Endodermal cell (in vitro differentiated cells): ENCODE data around the gene ERP44. TPM values are rescaled to one million over a fixed set of nuclear protein-coding genes. Genes with fewer than 3 reads are reported as not detected.

Experiments
- DNase-seq: peaks from one replicate; pipeline ENCODE4 v3.0.0-alpha.2; 2017
- H3K27ac ChIP-seq: 2 replicates; pipeline ENCODE4 v1.5.1; 2013; ENCODE audit warnings: mild to moderate bottlenecking, low read depth, low read length, moderate library complexity
- H3K27me3 ChIP-seq: 2 replicates; pipeline ENCODE4 v1.6.1; 2013; ENCODE audit warnings: mild to moderate bottlenecking, low read length, moderate library complexity; ENCODE audit not compliant: insufficient read depth, control insufficient read depth, poor library complexity, severe bottlenecking
- H3K36me3 ChIP-seq: 2 replicates; pipeline ENCODE4 v1.7.0; 2013; ENCODE audit warnings: mild to moderate bottlenecking, low read length, moderate library complexity; ENCODE audit not compliant: control insufficient read depth, insufficient read depth
- H3K4me1 ChIP-seq: one replicate; pipeline ENCODE4 v1.7.0; 2013; ENCODE audit warnings: low read length; ENCODE audit not compliant: control insufficient read depth, insufficient read depth
- H3K4me3 ChIP-seq: 2 replicates; pipeline ENCODE4 v1.5.1; 2013; ENCODE audit warnings: mild to moderate bottlenecking, low read length, moderate library complexity
- H3K9ac ChIP-seq: 2 replicates; pipeline ENCODE4 v1.6.1; 2013; ENCODE audit warnings: mild to moderate bottlenecking, low read length, moderate library complexity; ENCODE audit not compliant: poor library complexity, severe bottlenecking; ENCODE audit errors: extremely low read depth
- H3K9me3 ChIP-seq: 2 replicates; pipeline ENCODE4 v1.6.1; 2013; ENCODE audit warnings: mild to moderate bottlenecking, low read length, moderate library complexity; ENCODE audit not compliant: control insufficient read depth
- H3K27ac Mint-ChIP-seq: 2 replicates; pipeline ENCODE4 v1.8.0; 2020; ENCODE audit warnings: mixed read lengths
- H3K27me3 Mint-ChIP-seq: 2 replicates; pipeline ENCODE4 v1.8.0; 2021; ENCODE audit warnings: mild to moderate bottlenecking, mixed read lengths; ENCODE audit not compliant: insufficient read depth
- H3K36me3 Mint-ChIP-seq: 2 replicates; pipeline ENCODE4 v1.8.0; 2020; ENCODE audit warnings: low read depth, mixed read lengths
- H3K4me1 Mint-ChIP-seq: 2 replicates; pipeline ENCODE4 v1.8.0; 2020; ENCODE audit warnings: mixed read lengths
- H3K4me3 Mint-ChIP-seq: 2 replicates; pipeline ENCODE4 v1.8.0; 2020; ENCODE audit warnings: mild to moderate bottlenecking, moderate library complexity, mixed read lengths
- H3K9me3 Mint-ChIP-seq: 2 replicates; pipeline ENCODE4 v1.8.0; 2020; ENCODE audit warnings: mild to moderate bottlenecking, mixed read lengths
- WGBS, 2 experiments: methylation state at CpG; one replicate each; pipeline versions ENCODE4 v1.1.5 to v1.1.7; 2013; ENCODE audit warnings: missing lambda C conversion rate in 2 of 2, mixed read lengths in 1 of 2; ENCODE audit not compliant: insufficient coverage in 1 of 2, insufficient read length in 1 of 2; 5-methylcytosine and 5-hydroxymethylcytosine counted together
- total RNA-seq, 2 donors: library from RNA; stranded (reverse); fragmentation: NEBNext Ultra II Directional in 1 of 2; extraction: Animal tissue kit (Norgen Biotek cat#: 25700) in 1 of 2; gene quantifications; 2 replicates in 1 of 2; 3 replicates in 1 of 2; pipeline ENCODE4 v1.2.1, GENCODE V29; 2021
- TF ChIP-seq, protein P1 (sequence below): fragments of 200-600 bp; sonication (generic); conservative IDR thresholded peaks from 2 replicates; pipeline ENCODE4 v1.5.0; 2021; ENCODE audit warnings: antibody characterized with exemption, mild to moderate bottlenecking

The ERP44 gene
- total RNA-seq, 2 donors from 2014 or later, result 22.4 to 23.4 TPM

GRCh38 chr9:100117316-100117715, 18.5 kb upstream of the ERP44 start:
- TF ChIP-seq, protein P1, sequence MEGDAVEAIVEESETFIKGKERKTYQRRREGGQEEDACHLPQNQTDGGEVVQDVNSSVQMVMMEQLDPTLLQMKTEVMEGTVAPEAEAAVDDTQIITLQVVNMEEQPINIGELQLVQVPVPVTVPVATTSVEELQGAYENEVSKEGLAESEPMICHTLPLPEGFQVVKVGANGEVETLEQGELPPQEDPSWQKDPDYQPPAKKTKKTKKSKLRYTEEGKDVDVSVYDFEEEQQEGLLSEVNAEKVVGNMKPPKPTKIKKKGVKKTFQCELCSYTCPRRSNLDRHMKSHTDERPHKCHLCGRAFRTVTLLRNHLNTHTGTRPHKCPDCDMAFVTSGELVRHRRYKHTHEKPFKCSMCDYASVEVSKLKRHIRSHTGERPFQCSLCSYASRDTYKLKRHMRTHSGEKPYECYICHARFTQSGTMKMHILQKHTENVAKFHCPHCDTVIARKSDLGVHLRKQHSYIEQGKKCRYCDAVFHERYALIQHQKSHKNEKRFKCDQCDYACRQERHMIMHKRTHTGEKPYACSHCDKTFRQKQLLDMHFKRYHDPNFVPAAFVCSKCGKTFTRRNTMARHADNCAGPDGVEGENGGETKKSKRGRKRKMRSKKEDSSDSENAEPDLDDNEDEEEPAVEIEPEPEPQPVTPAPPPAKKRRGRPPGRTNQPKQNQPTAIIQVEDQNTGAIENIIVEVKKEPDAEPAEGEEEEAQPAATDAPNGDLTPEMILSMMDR, result no peak
- H3K4me3 ChIP-seq, result no peak overlapping the region
- WGBS, 2 experiments, result 96 to 97% methylated on average over 9 to 25 of the region's 25 CpGs
- Mint-ChIP-seq H3K4me1 (peaks cover 14% of the 10 kb centered on the region), H3K36me3 (peaks cover 26% of the 10 kb centered on the region), H3K27me3 (no peaks in the 10 kb centered on the region), H3K27ac (no peak overlapping the region), H3K4me3 (no peak overlapping the region), H3K9me3 (no peaks in the 10 kb centered on the region)
- no peak overlapping the region for H3K27ac ChIP-seq
- peaks cover 1% of the 10 kb centered on the region for H3K4me1 ChIP-seq
- H3K9ac ChIP-seq, result no peak overlapping the region
- no peaks in the 10 kb centered on the region for H3K27me3 ChIP-seq
- H3K36me3 ChIP-seq, result no peaks in the 10 kb centered on the region
- DNase-seq, result no peak
- H3K9me3 ChIP-seq, result no peaks in the 10 kb centered on the region

DNA sequence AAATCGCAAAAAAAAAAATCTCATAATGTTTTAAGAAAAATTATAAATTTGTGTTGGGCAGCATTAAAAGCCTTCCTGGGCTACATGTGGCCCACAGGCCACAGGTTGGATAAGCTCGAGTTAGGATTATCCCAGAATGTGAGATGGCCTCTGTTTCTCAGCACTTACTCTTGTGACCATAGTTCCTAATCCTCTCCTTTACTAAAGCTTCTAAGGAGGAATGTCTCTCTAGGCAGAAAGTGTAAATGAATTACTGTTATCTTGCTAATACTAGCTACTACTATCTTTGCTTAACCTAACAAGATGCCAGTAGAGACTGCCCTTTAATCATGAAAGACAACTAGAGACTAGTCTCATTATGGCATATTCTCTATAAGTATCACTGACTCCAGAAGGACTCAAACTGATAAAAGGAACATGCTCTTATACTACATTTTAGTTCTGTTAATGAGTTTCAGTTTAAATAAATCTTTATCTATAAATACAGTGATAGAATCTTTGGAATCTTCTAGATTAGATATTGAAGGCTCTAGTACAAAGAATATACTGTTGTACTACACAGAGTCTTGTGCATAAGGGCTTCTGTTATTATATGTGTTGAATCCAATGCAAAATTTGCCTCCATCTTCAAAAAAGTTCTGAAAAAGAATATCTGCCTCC, 14.0 kb upstream of the ERP44 start:
- H3K27ac ChIP-seq, result no peak overlapping the region
- Mint-ChIP-seq H3K27me3 (no peaks in the 10 kb centered on the region), H3K4me3 (no peak overlapping the region), H3K9me3 (no peaks in the 10 kb centered on the region), H3K4me1 (peaks cover 19% of the 10 kb centered on the region), H3K27ac (peak overlapping the region; percentile 44), H3K36me3 (peaks cover 11% of the 10 kb centered on the region)
- no peak overlapping the region for H3K4me3 ChIP-seq
- peaks cover 4% of the 10 kb centered on the region for H3K4me1 ChIP-seq
- H3K36me3 ChIP-seq, result peaks cover 21% of the 10 kb centered on the region
- no peaks in the 10 kb centered on the region for H3K27me3 ChIP-seq
- no peak for DNase-seq
- TF ChIP-seq, protein P1, result no peak
- WGBS, 2 experiments, result 31% methylated on average over 1 of the region's 2 CpGs; no CpG with 5 or more reads in 1 of the 2 experiments
- no peak overlapping the region for H3K9ac ChIP-seq
- H3K9me3 ChIP-seq, result no peaks in the 10 kb centered on the region

DNA sequence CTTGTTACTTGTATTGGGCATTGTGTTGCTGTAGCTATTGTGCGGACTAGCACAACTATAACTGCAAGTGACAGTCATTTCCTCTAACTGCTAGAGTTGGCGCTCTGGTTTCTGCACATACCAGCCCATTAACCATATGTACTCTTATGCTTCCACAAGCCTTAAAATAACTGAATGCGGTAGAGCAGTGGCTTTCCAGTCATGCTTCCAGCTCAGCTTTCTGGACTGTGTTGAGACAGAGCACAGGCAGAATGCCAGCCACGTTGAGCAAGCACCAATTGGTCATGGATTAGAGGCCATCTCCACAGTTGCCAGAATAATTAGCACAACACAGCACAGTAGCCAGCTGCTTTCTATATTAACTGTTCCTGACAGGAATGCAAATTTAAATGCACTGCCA, 12.4 kb upstream of the ERP44 start:
- no peak for DNase-seq
- no peaks in the 10 kb centered on the region for H3K27me3 ChIP-seq
- Mint-ChIP-seq H3K27me3 (no peaks in the 10 kb centered on the region), H3K9me3 (no peaks in the 10 kb centered on the region), H3K4me3 (no peak overlapping the region), H3K36me3 (peaks cover 3% of the 10 kb centered on the region), H3K4me1 (peaks cover 19% of the 10 kb centered on the region), H3K27ac (no peak overlapping the region)
- TF ChIP-seq, protein P1, result no peak
- peaks cover 36% of the 10 kb centered on the region for H3K36me3 ChIP-seq
- H3K27ac ChIP-seq, result peak overlapping the region; percentile 81
- WGBS, 2 experiments, result 78 to 90% methylated on average over 3 to 4 of the region's 4 CpGs
- no peaks in the 10 kb centered on the region for H3K9me3 ChIP-seq
- no peak overlapping the region for H3K9ac ChIP-seq
- H3K4me3 ChIP-seq, result no peak overlapping the region
- H3K4me1 ChIP-seq, result peaks cover 4% of the 10 kb centered on the region
